Stomach (tissue), 9 donors: ENCODE data around the gene SCYL1. TPM values are rescaled to one million over a fixed set of nuclear protein-coding genes. Genes with fewer than 3 reads are reported as not detected.

ENCODE experiments used
- DNase-seq, 2 donors: peaks; one replicate each; pipeline versions ENCODE4 v3.0.0 to v3.0.0-alpha.2; 2013 to 2019
- H3K27ac ChIP-seq, 5 donors: fragments of 200-600 bp in 4 of 5; sonication (generic) in 4 of 5; one replicate each; pipeline ENCODE4 v1.5.1; 2013 to 2019; ENCODE audit warnings: mild to moderate bottlenecking in 1 of 5, moderate library complexity in 1 of 5
- H3K27me3 ChIP-seq, 3 donors: fragments of 200-600 bp; sonication (generic); one replicate each; pipeline ENCODE4 v1.5.1; 2017 to 2019; ENCODE audit warnings: mixed run types in 1 of 3
- H3K36me3 ChIP-seq, 4 donors: fragments of 200-600 bp; sonication (generic); 1 replicate in 3 of 4; 2 replicates in 1 of 4; pipeline ENCODE4 v1.5.1; 2016 to 2019
- H3K4me1 ChIP-seq, 4 donors: fragments of 200-600 bp; sonication (generic); one replicate each; pipeline ENCODE4 v1.5.1; 2016 to 2019
- H3K4me3 ChIP-seq, 4 donors: fragments of 200-600 bp; sonication (generic) in 3 of 4; one replicate each; pipeline ENCODE4 v1.5.1; 2016 to 2019; ENCODE audit warnings: mild to moderate bottlenecking in 1 of 4
- H3K9me3 ChIP-seq, 4 donors: fragments of 200-600 bp; sonication (generic); one replicate each; pipeline ENCODE4 v1.5.1; 2016 to 2019
- CTCF ChIP-seq, 7 experiments: fragments of 450-650 bp in 4 of 7; fragments of 200-600 bp in 3 of 7; sonication (generic) in 3 of 7; IDR thresholded peaks; one replicate each; pipeline ENCODE4 v1.5.1; 2016 to 2019; ENCODE audit warnings: antibody characterized with exemption in 7 of 7, control low read depth in 2 of 7, mild to moderate bottlenecking in 1 of 7
- EP300 ChIP-seq: sonication (generic); formaldehyde crosslinking; IDR thresholded peaks from one replicate; pipeline ENCODE4 v1.6.1; 2017; ENCODE audit warnings: antibody characterized with exemption
- POLR2A ChIP-seq, 4 donors: fragments of 450-650 bp; IDR thresholded peaks; one replicate each; pipeline ENCODE4 v1.6.1; 2016; ENCODE audit warnings: antibody characterized with exemption in 4 of 4, control low read depth in 2 of 4, mild to moderate bottlenecking in 1 of 4, moderate library complexity in 1 of 4
- POLR2AphosphoS5 ChIP-seq, 3 donors: sonication (generic); formaldehyde crosslinking; IDR thresholded peaks; one replicate each; pipeline ENCODE4 v1.6.1; 2016; ENCODE audit warnings: antibody characterized with exemption in 3 of 3
- WGBS, 5 donors: extraction: QIAGEN DNeasy Blood & Tissue Kit in 3 of 5; methylation state at CpG; one replicate each; pipeline versions ENCODE4 v1.1.5 to v1.1.7; 2013 to 2018; 5-methylcytosine and 5-hydroxymethylcytosine counted together
- intact Hi-C: fragments of 100-400 bp; cut with DNase I; formaldehyde crosslinking; loops from one replicate; pipeline ENCODE4 v1.15.1; 2023; ENCODE audit warnings: low total_unique reads
- polyA plus RNA-seq, 3 donors: library from polyadenylated mRNA; stranded (reverse); fragments of 200-250 nt; gene quantifications; one replicate each; pipeline ENCODE4 v1.2.3, GENCODE V29; 2013
- total RNA-seq, 5 donors: library from RNA; depleted of rRNA; stranded (reverse); fragments of >200 nt; gene quantifications; one replicate each; pipeline versions ENCODE4 v1.1.0 to v1.2.3, GENCODE V29; 2014 to 2016
- donor health status: healthy with polysubstance abuse.
- donor health status: Bipolar disorder and iron deficiency.
- donor health status: healthy.

Gene SCYL1
- total and polyA plus RNA-seq, 8 donors: 3.5 to 94.8 (median 75.1) TPM

GRCh38 chr11:65502555-65503367, 22.1 kb upstream of the SCYL1 start:
- TF ChIP-seq EP300 (no peak), CTCF (IDR thresholded peaks at IDR 0.05) (no peak), POLR2AphosphoS5 (IDR thresholded peaks at IDR 0.05) (peak; percentile 78 to 96 (median 90)), POLR2A (IDR thresholded peaks at IDR 0.05) (peak in 2 of 4 donors; percentile 57 to 63)
- peak in 1 of 2 donors; percentile 74 for DNase-seq
- intact Hi-C loops: loop anchor here (5.0 kb wide), 1 partner anchor 75 kb away; no protein-coding TSS in a partner anchor
- Histone ChIP-seq H3K9me3 (no peaks in the 10 kb centered on the region), H3K4me3 (peak overlapping the region; percentile 77 to 95 (median 84)), H3K27me3 (no peaks in the 10 kb centered on the region), H3K4me1 (peaks cover 32 to 48% (median 41%) of the 10 kb centered on the region in 4 donors), H3K27ac (peak overlapping the region in 4 of 5 donors; percentile 93 to 99 (median 99)), H3K36me3 (peaks cover 53 to 67% (median 57%) of the 10 kb centered on the region in 4 donors)
- 0 to 1% (median 0%) methylated on average over 6 of the region's 6 CpGs for WGBS, 5 donors

- intact Hi-C loops: loop anchor here (5.0 kb wide), 1 partner anchor 76 kb away; no protein-coding TSS in a partner anchor
- no peaks in the 10 kb centered on the region for H3K9me3 ChIP-seq
- peaks cover 53 to 67% (median 57%) of the 10 kb centered on the region in 4 donors for H3K36me3 ChIP-seq
- 0 to 1% (median 1%) methylated on average over 3 of the region's 3 CpGs for WGBS, 5 donors
- H3K27ac ChIP-seq: peak overlapping the region in 4 of 5 donors; percentile 93 to 99 (median 99)
- H3K27me3 ChIP-seq: no peaks in the 10 kb centered on the region
- peak overlapping the region; percentile 77 to 95 (median 84) for H3K4me3 ChIP-seq
- H3K4me1 ChIP-seq: peaks cover 32 to 50% (median 45%) of the 10 kb centered on the region in 4 donors
- DNase-seq: peak in 1 of 2 donors; percentile 64
- TF ChIP-seq EP300: no peak
- no peak for TF ChIP-seq CTCF (IDR thresholded peaks at IDR 0.05)
- TF ChIP-seq POLR2A (IDR thresholded peaks at IDR 0.05): peak in 1 of 4 donors; percentile 68
- TF ChIP-seq POLR2AphosphoS5 (IDR thresholded peaks at IDR 0.05): peak in 1 of 3 donors; percentile 43
Observed at GRCh38 chr11:65503368-65503948, 21.4 kb upstream of the SCYL1 start.

GRCh38 chr11:65503949-65504673, 20.8 kb upstream of the SCYL1 start:
- TF ChIP-seq POLR2A (IDR thresholded peaks at IDR 0.05) (peak in 2 of 4 donors; percentile 29 to 34), POLR2AphosphoS5 (IDR thresholded peaks at IDR 0.05) (peak; percentile 44 to 73 (median 67)), EP300 (no peak), CTCF (IDR thresholded peaks at IDR 0.05) (no peak)
- intact Hi-C loops: loop anchor here (5.0 kb wide), 1 partner anchor 77 kb away; no protein-coding TSS in a partner anchor

More at GRCh38 chr11:65503949-65504673, 20.8 kb upstream of the SCYL1 start:
- Histone ChIP-seq H3K4me3 (peak overlapping the region; percentile 77 to 95 (median 84)), H3K27ac (peak overlapping the region; percentile 23 to 99 (median 99)), H3K27me3 (no peaks in the 10 kb centered on the region), H3K4me1 (peaks cover 32 to 54% (median 49%) of the 10 kb centered on the region in 4 donors), H3K36me3 (peaks cover 53 to 67% (median 57%) of the 10 kb centered on the region in 4 donors), H3K9me3 (no peaks in the 10 kb centered on the region)
- 0 to 2% (median 1%) methylated on average over 3 of the region's 3 CpGs for WGBS, 5 donors
- peak in 1 of 2 donors; percentile 87 for DNase-seq
